ENCODE results near the gene KCNIP3.

The KCNIP3 gene

GRCh38 chr2:95382686-95383634 is 85.8 kb downstream of the KCNIP3 start:
- no peak for DNase-seq
- no peaks in the 10 kb centered on the region for H3K9me3 ChIP-seq
- H3K4me3 ChIP-seq (ENCODE audit: low read depth, low read length): no peak overlapping the region
- TF ChIP-seq CTCF (IDR thresholded peaks at IDR 0.05; ENCODE audit: low read depth, low read length): no peak
- no peaks in the 10 kb centered on the region for H3K27me3 ChIP-seq
- H3K4me1 ChIP-seq: no peaks in the 10 kb centered on the region
- no peaks in the 10 kb centered on the region for H3K36me3 ChIP-seq

DNA sequence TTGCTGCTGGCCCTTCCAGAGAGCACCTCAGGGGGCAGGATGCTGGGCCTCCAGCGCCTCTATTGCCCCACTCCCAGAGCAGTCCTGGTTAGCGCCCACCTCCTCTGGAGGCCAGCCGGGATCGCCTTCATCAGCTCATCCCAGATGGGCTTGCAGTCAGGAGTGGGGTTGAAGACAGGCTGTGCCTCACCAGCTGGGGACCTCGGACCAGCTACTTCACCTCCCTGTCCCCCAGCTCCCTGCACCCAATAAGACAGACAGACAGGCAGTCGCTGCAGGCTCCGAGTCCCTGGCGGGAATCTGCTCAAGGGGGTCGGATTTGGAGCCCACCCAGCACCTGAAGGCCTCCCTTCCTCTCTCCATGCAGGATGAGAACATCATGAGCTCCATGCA is 86.5 kb downstream of the KCNIP3 start:
- H3K4me3 ChIP-seq (ENCODE audit: low read depth, low read length): no peak overlapping the region
- no peaks in the 10 kb centered on the region for H3K4me1 ChIP-seq
- no peaks in the 10 kb centered on the region for H3K27me3 ChIP-seq
- H3K9me3 ChIP-seq: no peaks in the 10 kb centered on the region
- no peak for TF ChIP-seq CTCF (IDR thresholded peaks at IDR 0.05; ENCODE audit: low read depth, low read length)
- no peaks in the 10 kb centered on the region for H3K36me3 ChIP-seq
- DNase-seq: no peak

DNA sequence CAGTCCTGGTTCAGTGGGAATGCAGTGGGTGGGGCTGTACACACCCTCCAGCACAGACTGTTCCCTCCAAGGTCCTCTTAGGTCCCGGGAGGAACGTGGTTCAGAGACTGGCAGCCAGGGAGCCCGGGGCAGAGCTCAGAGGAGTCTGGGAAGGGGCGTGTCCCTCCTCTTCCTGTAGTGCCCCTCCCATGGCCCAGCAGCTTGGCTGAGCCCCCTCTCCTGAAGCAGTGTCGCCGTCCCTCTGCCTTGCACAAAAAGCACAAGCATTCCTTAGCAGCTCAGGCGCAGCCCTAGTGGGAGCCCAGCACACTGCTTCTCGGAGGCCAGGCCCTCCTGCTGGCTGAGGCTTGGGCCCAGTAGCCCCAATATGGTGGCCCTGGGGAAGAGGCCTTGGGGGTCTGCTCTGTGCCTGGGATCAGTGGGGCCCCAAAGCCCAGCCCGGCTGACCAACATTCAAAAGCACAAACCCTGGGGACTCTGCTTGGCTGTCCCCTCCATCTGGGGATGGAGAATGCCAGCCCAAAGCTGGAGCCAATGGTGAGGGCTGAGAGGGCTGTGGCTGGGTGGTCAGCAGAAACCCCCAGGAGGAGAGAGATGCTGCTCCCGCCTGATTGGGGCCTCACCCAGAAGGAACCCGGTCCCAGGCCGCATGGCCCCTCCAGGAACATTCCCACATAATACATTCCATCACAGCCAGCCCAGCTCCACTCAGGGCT is 87.9 kb downstream of the KCNIP3 start:
- no peak for TF ChIP-seq CTCF (IDR thresholded peaks at IDR 0.05; ENCODE audit: low read depth, low read length)
- H3K27me3 ChIP-seq: no peaks in the 10 kb centered on the region
- H3K4me3 ChIP-seq (ENCODE audit: low read depth, low read length): no peak overlapping the region
- DNase-seq: no peak
- H3K36me3 ChIP-seq: no peaks in the 10 kb centered on the region
- H3K4me1 ChIP-seq: no peaks in the 10 kb centered on the region
- no peaks in the 10 kb centered on the region for H3K9me3 ChIP-seq

DNA sequence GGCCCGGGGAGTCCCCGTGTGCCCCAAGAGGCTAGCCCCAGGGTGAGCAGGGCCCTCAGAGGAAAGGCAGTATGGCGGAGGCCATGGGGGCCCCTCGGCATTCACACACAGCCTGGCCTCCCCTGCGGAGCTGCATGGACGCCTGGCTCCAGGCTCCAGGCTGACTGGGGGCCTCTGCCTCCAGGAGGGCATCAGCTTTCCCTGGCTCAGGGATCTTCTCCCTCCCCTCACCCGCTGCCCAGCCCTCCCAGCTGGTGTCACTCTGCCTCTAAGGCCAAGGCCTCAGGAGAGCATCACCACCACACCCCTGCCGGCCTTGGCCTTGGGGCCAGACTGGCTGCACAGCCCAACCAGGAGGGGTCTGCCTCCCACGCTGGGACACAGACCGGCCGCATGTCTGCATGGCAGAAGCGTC is 88.4 kb downstream of the KCNIP3 start:
- Histone ChIP-seq H3K4me1 (no peaks in the 10 kb centered on the region), H3K27me3 (no peaks in the 10 kb centered on the region), H3K9me3 (no peaks in the 10 kb centered on the region), H3K4me3 (ENCODE audit: low read depth, low read length) (no peak overlapping the region), H3K36me3 (no peaks in the 10 kb centered on the region)
- TF ChIP-seq CTCF (IDR thresholded peaks at IDR 0.05; ENCODE audit: low read depth, low read length): no peak
- DNase-seq: no peak

DNA sequence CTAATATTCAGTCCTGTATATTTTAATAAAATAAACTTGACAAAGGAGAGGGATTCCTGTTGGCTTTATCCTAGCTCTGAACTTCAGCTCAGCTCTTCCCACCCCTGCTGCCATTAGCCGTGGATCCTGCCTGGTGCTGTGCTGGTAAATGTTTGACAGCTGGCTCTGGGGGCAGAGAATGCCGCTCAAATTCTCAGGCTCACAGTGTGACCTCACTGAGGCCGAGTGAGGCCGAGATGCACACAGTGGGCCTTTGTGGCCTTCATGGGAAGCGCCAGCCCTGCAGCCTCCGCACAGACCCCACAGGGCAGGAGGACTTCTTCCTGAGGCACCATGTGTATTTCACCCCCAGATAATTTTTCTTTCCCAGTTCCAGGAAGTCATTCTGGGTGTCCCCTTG is 88.9 kb downstream of the KCNIP3 start:
- H3K27me3 ChIP-seq: no peaks in the 10 kb centered on the region
- no peaks in the 10 kb centered on the region for H3K36me3 ChIP-seq
- DNase-seq: no peak
- TF ChIP-seq CTCF (IDR thresholded peaks at IDR 0.05; ENCODE audit: low read depth, low read length): no peak
- no peak overlapping the region for H3K4me3 ChIP-seq (ENCODE audit: low read depth, low read length)
- no peaks in the 10 kb centered on the region for H3K4me1 ChIP-seq
- H3K9me3 ChIP-seq: no peaks in the 10 kb centered on the region

DNA sequence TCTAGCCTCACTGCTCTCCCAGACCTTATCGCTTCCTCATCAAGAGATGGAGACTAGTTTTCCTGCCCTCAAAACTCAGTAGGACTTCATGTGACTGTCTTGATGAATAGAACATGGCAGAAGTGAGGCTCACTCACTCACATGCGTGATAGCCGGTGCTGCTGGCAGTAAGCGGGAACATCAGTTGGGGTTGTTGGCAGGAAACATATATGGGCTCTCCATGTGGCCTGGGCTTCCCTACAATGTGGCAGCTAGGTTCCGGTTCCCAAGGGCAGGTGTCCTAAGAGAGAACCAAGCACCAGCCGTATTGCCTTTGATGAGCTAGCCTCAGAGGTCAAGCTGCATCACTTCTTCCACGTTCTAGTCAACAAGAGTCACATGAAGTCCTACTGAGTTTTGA is 90.2 kb downstream of the KCNIP3 start:
- TF ChIP-seq CTCF (IDR thresholded peaks at IDR 0.05; ENCODE audit: low read depth, low read length): no peak
- Histone ChIP-seq H3K27me3 (no peaks in the 10 kb centered on the region), H3K4me1 (no peaks in the 10 kb centered on the region), H3K4me3 (ENCODE audit: low read depth, low read length) (no peak overlapping the region), H3K9me3 (no peaks in the 10 kb centered on the region), H3K36me3 (no peaks in the 10 kb centered on the region)
- no peak for DNase-seq

Measured in BE2C (cell line).